GM18873 (cell line): ENCODE results near the gene ANKLE1.

Experiments used
- ATAC-seq: cut with Tn5 transposase; IDR thresholded peaks from one replicate; pipeline ENCODE4 v1.9.1; 2021; ENCODE audit warnings: mild to moderate bottlenecking, moderate library complexity, moderate number of reproducible peaks; ENCODE audit not compliant: unreplicated experiment, low FRiP score

Gene ANKLE1

GRCh38 chr19:17323964-17324332, 42.2 kb downstream of the ANKLE1 start:
- no peak for ATAC-seq

- ATAC-seq = no peak
These were observed 42.8 kb downstream of the ANKLE1 start for GRCh38 chr19:17324357-17325114.

GRCh38 chr19:17325133-17325532, 43.4 kb downstream of the ANKLE1 start:
- ATAC-seq = no peak

GRCh38 chr19:17325881-17326594, 44.3 kb downstream of the ANKLE1 start:
- no peak for ATAC-seq

- no peak for ATAC-seq
These were observed 44.9 kb downstream of the ANKLE1 start for GRCh38 chr19:17326595-17326966.

- ATAC-seq = no peak
These were observed 45.5 kb downstream of the ANKLE1 start for GRCh38 chr19:17327068-17327653.

GRCh38 chr19:17327654-17328516, 46.2 kb downstream of the ANKLE1 start:
- no peak for ATAC-seq

- ATAC-seq = no peak
These were observed 47.0 kb downstream of the ANKLE1 start for GRCh38 chr19:17328517-17329365.

- no peak for ATAC-seq
These were observed 47.9 kb downstream of the ANKLE1 start for GRCh38 chr19:17329366-17330261.

- ATAC-seq = no peak
These were observed 48.8 kb downstream of the ANKLE1 start for GRCh38 chr19:17330262-17331044.

GRCh38 chr19:17331045-17331558, 49.4 kb downstream of the ANKLE1 start:
- no peak for ATAC-seq

GRCh38 chr19:17332360-17332676, 50.6 kb downstream of the ANKLE1 start:
- ATAC-seq = no peak

GRCh38 chr19:17332677-17333581, 51.2 kb downstream of the ANKLE1 start:
- no peak for ATAC-seq

GRCh38 chr19:17333611-17334413, 52.1 kb downstream of the ANKLE1 start:
- ATAC-seq = no peak

- peak; percentile 28 for ATAC-seq
These were observed 53.0 kb downstream of the ANKLE1 start, which contains the start of gene ANO8 for GRCh38 chr19:17334414-17335409. TSS of gene ANO8 (minus strand) at chr19:17334855. CDS start at chr19:17334670, 185 bp downstream.
